ENCODE results near the gene HIF1AN.

GRCh38 chr10:100515612-100516011 is 20.1 kb upstream of the HIF1AN start:
- TF ChIP-seq ESRRA (CRISPR knock-in tag; IDR thresholded peaks at IDR 0.05; ENCODE audit: borderline replicate concordance) (no peak), MLX (CRISPR knock-in tag; IDR thresholded peaks at IDR 0.05) (no peak), ARID4B (CRISPR knock-in tag; IDR thresholded peaks at IDR 0.05; ENCODE audit: borderline replicate concordance) (no peak)
- TF ChIP-seq, protein P1, sequence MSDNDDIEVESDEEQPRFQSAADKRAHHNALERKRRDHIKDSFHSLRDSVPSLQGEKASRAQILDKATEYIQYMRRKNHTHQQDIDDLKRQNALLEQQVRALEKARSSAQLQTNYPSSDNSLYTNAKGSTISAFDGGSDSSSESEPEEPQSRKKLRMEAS (CRISPR knock-in tag; IDR thresholded peaks at IDR 0.05) = no peak
- TF ChIP-seq, protein P2, sequence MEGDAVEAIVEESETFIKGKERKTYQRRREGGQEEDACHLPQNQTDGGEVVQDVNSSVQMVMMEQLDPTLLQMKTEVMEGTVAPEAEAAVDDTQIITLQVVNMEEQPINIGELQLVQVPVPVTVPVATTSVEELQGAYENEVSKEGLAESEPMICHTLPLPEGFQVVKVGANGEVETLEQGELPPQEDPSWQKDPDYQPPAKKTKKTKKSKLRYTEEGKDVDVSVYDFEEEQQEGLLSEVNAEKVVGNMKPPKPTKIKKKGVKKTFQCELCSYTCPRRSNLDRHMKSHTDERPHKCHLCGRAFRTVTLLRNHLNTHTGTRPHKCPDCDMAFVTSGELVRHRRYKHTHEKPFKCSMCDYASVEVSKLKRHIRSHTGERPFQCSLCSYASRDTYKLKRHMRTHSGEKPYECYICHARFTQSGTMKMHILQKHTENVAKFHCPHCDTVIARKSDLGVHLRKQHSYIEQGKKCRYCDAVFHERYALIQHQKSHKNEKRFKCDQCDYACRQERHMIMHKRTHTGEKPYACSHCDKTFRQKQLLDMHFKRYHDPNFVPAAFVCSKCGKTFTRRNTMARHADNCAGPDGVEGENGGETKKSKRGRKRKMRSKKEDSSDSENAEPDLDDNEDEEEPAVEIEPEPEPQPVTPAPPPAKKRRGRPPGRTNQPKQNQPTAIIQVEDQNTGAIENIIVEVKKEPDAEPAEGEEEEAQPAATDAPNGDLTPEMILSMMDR (IDR thresholded peaks at IDR 0.05) = no peak
- TF ChIP-seq, protein P3, sequence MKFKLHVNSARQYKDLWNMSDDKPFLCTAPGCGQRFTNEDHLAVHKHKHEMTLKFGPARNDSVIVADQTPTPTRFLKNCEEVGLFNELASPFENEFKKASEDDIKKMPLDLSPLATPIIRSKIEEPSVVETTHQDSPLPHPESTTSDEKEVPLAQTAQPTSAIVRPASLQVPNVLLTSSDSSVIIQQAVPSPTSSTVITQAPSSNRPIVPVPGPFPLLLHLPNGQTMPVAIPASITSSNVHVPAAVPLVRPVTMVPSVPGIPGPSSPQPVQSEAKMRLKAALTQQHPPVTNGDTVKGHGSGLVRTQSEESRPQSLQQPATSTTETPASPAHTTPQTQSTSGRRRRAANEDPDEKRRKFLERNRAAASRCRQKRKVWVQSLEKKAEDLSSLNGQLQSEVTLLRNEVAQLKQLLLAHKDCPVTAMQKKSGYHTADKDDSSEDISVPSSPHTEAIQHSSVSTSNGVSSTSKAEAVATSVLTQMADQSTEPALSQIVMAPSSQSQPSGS (CRISPR knock-in tag; IDR thresholded peaks at IDR 0.05; ENCODE audit: borderline replicate concordance, low read depth) = no peak
